HL-60 (cell line): Measurements from ENCODE around the gene CPXM1.

Experiments
- DNase-seq, 2 experiments: peaks; one replicate each; pipeline ENCODE4 v3.0.0-alpha.2; 2010 to 2020; ENCODE audit warnings: low read depth in 1 of 2, low spot score in 1 of 2
- H3K27ac ChIP-seq: fragments of 250-450 bp; sonication (Bioruptor Pico); replicated peaks from 2 replicates; pipeline ENCODE4 v1.5.1; 2020; ENCODE audit warnings: mild to moderate bottlenecking, moderate library complexity
- H3K27me3 ChIP-seq: fragments of 250-450 bp; sonication (Bioruptor Pico); 2 replicates; pipeline ENCODE4 v1.5.1; 2021; ENCODE audit warnings: mild to moderate bottlenecking, moderate library complexity; ENCODE audit not compliant: insufficient read depth, poor library complexity, severe bottlenecking
- H3K4me3 ChIP-seq: replicated peaks from 2 replicates; pipeline ENCODE4 v1.5.1; 2011; ENCODE audit warnings: mild to moderate bottlenecking, control low read depth, low read length; ENCODE audit not compliant: insufficient read depth
- GABPA ChIP-seq: IDR thresholded peaks from 2 replicates; pipeline ENCODE4 v1.6.1; 2012; ENCODE audit warnings: low read depth
- POLR2AphosphoS5 ChIP-seq: IDR thresholded peaks from 2 replicates; pipeline ENCODE4 v1.6.1; 2012; ENCODE audit warnings: low read depth
- SPI1 ChIP-seq: IDR thresholded peaks from 2 replicates; pipeline ENCODE4 v1.6.1; 2012; ENCODE audit warnings: low read depth, mild to moderate bottlenecking, borderline replicate concordance
- TF ChIP-seq, protein P1 (sequence below): IDR thresholded peaks from one replicate; pipeline ENCODE4 v1.5.1; 2011; ENCODE audit warnings: low read length, control low read depth, inconsistent platforms; ENCODE audit not compliant: insufficient read depth
- TF ChIP-seq, protein P2 (sequence below): IDR thresholded peaks from 2 replicates; pipeline ENCODE4 v1.6.1; 2012; ENCODE audit warnings: low read depth; ENCODE audit not compliant: insufficient replicate concordance

CPXM1 gene

DNA sequence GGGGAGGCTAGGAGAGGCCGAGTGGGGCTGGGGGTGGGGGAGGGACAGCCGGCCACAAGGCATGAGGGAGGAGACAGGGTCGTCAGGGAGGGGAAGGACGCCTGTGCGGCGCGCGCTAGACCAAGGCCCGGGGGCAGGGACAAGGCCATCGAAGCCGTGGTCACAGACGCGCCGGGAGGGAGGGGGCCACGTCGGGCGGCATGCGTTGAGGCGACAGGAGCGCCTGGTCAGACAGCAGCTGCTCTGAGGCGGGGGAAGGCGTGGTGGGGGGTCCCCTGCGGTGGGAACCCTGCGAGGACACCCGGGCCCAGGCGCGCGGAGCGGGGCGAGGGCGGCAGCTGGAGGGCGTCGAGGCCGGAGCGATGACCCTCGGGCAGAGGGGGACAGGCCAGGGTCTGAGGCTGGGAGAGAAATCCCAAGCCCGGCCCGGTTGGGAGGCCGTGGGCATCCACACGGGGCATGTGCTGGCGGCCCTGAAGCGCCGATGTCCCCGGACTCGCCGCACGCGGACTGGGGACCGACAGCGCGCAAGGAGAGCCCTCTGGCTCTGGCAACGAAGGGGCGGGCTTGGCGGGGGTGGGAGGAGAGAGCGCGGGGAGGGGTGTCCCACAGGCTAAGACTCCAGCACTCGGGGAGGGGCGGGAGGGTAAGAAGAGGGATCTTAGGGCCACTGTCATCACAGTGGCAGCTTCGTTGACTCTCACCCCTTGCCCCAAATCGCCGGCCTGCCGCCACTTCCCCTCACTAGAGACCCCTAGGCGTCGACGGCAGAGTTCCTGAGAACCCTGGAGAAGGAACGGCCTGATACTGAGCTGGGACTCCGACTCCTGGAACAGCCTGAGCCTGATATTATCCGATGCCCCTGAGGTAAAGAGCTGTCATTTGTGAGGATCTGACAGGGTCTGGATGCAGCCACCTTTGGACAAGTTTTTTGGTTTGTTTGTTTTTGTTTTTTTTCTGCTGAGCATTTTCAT lies 20.8 kb upstream of the CPXM1 start:
- H3K27me3 ChIP-seq = peaks cover 8% of the 10 kb centered on the region
- H3K27ac ChIP-seq = no peak overlapping the region
- no peak overlapping the region for H3K4me3 ChIP-seq
- DNase-seq = no peak
- TF ChIP-seq, protein P1, sequence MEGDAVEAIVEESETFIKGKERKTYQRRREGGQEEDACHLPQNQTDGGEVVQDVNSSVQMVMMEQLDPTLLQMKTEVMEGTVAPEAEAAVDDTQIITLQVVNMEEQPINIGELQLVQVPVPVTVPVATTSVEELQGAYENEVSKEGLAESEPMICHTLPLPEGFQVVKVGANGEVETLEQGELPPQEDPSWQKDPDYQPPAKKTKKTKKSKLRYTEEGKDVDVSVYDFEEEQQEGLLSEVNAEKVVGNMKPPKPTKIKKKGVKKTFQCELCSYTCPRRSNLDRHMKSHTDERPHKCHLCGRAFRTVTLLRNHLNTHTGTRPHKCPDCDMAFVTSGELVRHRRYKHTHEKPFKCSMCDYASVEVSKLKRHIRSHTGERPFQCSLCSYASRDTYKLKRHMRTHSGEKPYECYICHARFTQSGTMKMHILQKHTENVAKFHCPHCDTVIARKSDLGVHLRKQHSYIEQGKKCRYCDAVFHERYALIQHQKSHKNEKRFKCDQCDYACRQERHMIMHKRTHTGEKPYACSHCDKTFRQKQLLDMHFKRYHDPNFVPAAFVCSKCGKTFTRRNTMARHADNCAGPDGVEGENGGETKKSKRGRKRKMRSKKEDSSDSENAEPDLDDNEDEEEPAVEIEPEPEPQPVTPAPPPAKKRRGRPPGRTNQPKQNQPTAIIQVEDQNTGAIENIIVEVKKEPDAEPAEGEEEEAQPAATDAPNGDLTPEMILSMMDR = no peak
- no peak for TF ChIP-seq GABPA
- TF ChIP-seq, protein P2, sequence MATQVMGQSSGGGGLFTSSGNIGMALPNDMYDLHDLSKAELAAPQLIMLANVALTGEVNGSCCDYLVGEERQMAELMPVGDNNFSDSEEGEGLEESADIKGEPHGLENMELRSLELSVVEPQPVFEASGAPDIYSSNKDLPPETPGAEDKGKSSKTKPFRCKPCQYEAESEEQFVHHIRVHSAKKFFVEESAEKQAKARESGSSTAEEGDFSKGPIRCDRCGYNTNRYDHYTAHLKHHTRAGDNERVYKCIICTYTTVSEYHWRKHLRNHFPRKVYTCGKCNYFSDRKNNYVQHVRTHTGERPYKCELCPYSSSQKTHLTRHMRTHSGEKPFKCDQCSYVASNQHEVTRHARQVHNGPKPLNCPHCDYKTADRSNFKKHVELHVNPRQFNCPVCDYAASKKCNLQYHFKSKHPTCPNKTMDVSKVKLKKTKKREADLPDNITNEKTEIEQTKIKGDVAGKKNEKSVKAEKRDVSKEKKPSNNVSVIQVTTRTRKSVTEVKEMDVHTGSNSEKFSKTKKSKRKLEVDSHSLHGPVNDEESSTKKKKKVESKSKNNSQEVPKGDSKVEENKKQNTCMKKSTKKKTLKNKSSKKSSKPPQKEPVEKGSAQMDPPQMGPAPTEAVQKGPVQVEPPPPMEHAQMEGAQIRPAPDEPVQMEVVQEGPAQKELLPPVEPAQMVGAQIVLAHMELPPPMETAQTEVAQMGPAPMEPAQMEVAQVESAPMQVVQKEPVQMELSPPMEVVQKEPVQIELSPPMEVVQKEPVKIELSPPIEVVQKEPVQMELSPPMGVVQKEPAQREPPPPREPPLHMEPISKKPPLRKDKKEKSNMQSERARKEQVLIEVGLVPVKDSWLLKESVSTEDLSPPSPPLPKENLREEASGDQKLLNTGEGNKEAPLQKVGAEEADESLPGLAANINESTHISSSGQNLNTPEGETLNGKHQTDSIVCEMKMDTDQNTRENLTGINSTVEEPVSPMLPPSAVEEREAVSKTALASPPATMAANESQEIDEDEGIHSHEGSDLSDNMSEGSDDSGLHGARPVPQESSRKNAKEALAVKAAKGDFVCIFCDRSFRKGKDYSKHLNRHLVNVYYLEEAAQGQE = no peak
- no peak for TF ChIP-seq POLR2AphosphoS5
- TF ChIP-seq SPI1 = no peak

DNA sequence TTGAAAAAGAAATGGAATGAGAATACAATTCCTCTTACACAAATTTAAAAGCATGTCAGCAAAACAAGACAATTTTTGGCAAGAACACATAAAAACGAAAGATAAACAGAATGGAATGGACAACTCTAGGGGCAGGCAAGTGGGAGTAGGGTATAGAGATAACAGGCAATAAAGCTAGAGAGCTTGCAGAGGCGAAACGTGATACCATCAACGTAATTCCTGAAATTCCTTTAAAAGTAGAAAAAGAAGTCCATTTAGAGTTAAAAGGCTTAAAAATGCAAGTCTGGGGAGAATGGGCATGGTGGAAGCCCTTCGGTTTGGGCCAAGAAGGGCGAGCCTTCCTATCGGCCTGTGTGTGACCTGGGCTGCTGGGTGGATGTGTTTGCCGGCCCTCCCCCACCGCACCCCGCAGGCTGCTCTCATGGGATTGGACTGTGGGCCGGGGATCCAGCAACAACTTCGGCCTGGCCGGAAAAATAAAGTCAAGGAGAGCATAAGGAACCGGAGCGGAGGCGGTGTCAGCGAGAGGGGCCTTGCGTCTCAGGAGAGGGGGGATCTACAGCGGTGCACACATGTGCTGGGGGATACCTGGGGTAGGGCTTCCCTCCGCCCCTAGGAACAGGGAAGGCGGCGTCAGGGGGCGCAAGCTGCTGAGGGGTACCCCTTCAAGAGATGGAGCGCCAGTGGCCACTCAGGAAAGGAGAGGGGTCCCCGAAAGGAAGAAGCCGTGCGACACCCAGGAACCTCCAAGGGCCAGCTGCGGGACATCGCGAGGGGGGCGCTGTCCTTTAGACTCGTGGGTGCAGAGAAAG lies 19.9 kb upstream of the CPXM1 start:
- Histone ChIP-seq H3K27me3 (peaks cover 5% of the 10 kb centered on the region), H3K27ac (no peak overlapping the region), H3K4me3 (no peak overlapping the region)
- TF ChIP-seq GABPA = no peak
- TF ChIP-seq SPI1 = no peak
- TF ChIP-seq, protein P2 = no peak
- TF ChIP-seq, protein P1 = no peak
- TF ChIP-seq POLR2AphosphoS5 = no peak
- no peak for DNase-seq

GRCh38 chr20:2817891-2818595 lies 17.6 kb upstream of the CPXM1 start:
- H3K4me3 ChIP-seq = no peak overlapping the region
- no peak for DNase-seq
- TF ChIP-seq POLR2AphosphoS5 = no peak
- TF ChIP-seq, protein P2 = no peak
- TF ChIP-seq, protein P1 = no peak
- TF ChIP-seq SPI1 = no peak
- no peak for TF ChIP-seq GABPA

More at GRCh38 chr20:2817891-2818595, 17.6 kb upstream of the CPXM1 start:
- Histone ChIP-seq H3K27ac (no peak overlapping the region), H3K27me3 (peaks cover 5% of the 10 kb centered on the region)
